RWPE1 (cell line): ENCODE results near the gene GRIA1.

ENCODE experiments used
- CTCF ChIA-PET: fragments of 350-600 bp; sonication (Branson Sonifier 250); formaldehyde crosslinking; extraction: SDS; loops from one replicate; lab custom pipeline; 2021; lab: Yijun Ruan, JAX
- POLR2A ChIA-PET: fragments of 400-600 bp; formaldehyde crosslinking; extraction: SDS; loops from one replicate; lab custom pipeline; 2020; ENCODE audit warnings: antibody characterized with exemption; ENCODE audit not compliant: low non-redundant PET; lab: Yijun Ruan, JAX
- DNase-seq: peaks from one replicate; pipeline ENCODE4 v3.0.0; 2012; ENCODE audit warnings: low spot score
- H3K27ac ChIP-seq: fragments of 450-650 bp; 2 replicates; pipeline ENCODE4 v1.5.1; 2017
- CTCF ChIP-seq: fragments of 450-650 bp; conservative IDR thresholded peaks from 2 replicates; pipeline ENCODE4 v1.5.1; 2017; ENCODE audit warnings: low read depth, mild to moderate bottlenecking

Gene GRIA1

GRCh38 chr5:153630546-153630945 lies 140.1 kb downstream of the GRIA1 start:
- ChIA-PET POLR2A (no interaction called here), CTCF (no interaction called here)
- H3K27ac ChIP-seq: no peak overlapping the region
- DNase-seq: no peak
- no peak for TF ChIP-seq CTCF

GRCh38 chr5:153632748-153633290 lies 142.3 kb downstream of the GRIA1 start:
- peak; percentile 39 for DNase-seq
- TF ChIP-seq CTCF: no peak
- ChIA-PET POLR2A (no interaction called here), CTCF (no interaction called here)
- no peak overlapping the region for H3K27ac ChIP-seq

GRCh38 chr5:153636670-153637451 lies 146.4 kb downstream of the GRIA1 start:
- DNase-seq: no peak
- ChIA-PET POLR2A (no interaction called here), CTCF (no interaction called here)
- no peak overlapping the region for H3K27ac ChIP-seq
- TF ChIP-seq CTCF: no peak

GRCh38 chr5:153640293-153640692 lies 149.8 kb downstream of the GRIA1 start:
- no peak for TF ChIP-seq CTCF
- no peak for DNase-seq
- POLR2A ChIA-PET: no interaction called here
- CTCF ChIA-PET: no interaction called here
- H3K27ac ChIP-seq: no peak overlapping the region

- TF ChIP-seq CTCF: no peak
- DNase-seq: no peak
- POLR2A ChIA-PET: no interaction called here
- no peak overlapping the region for H3K27ac ChIP-seq
- CTCF ChIA-PET: no interaction called here
Measured at GRCh38 chr5:153641183-153641688, 150.8 kb downstream of the GRIA1 start.

GRCh38 chr5:153654504-153655200 lies 164.2 kb downstream of the GRIA1 start:
- CTCF ChIA-PET: interaction anchor here (0.6 kb wide), 1 partner anchor 1659 kb away, joined by 3 read pairs; no protein-coding TSS in a partner anchor
- no peak overlapping the region for H3K27ac ChIP-seq
- peak; percentile 30 for DNase-seq
- no peak for TF ChIP-seq CTCF
- POLR2A ChIA-PET: no interaction called here
